LNCAP (cell line): ENCODE results near the gene TPR.

Experiments
- TF ChIP-seq, protein P1 (sequence below): fragments of 450-650 bp; IDR thresholded peaks from 2 replicates; pipeline ENCODE4 v1.5.1; 2017; ENCODE audit warnings: mild to moderate bottlenecking

Gene TPR

GRCh38 chr1:186297439-186298045 is 77.5 kb downstream of the TPR start:
- TF ChIP-seq, protein P1, sequence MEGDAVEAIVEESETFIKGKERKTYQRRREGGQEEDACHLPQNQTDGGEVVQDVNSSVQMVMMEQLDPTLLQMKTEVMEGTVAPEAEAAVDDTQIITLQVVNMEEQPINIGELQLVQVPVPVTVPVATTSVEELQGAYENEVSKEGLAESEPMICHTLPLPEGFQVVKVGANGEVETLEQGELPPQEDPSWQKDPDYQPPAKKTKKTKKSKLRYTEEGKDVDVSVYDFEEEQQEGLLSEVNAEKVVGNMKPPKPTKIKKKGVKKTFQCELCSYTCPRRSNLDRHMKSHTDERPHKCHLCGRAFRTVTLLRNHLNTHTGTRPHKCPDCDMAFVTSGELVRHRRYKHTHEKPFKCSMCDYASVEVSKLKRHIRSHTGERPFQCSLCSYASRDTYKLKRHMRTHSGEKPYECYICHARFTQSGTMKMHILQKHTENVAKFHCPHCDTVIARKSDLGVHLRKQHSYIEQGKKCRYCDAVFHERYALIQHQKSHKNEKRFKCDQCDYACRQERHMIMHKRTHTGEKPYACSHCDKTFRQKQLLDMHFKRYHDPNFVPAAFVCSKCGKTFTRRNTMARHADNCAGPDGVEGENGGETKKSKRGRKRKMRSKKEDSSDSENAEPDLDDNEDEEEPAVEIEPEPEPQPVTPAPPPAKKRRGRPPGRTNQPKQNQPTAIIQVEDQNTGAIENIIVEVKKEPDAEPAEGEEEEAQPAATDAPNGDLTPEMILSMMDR, result no peak

- TF ChIP-seq, protein P1, result no peak
Measured at GRCh38 chr1:186295980-186296379, 79.1 kb downstream of the TPR start, which contains the start of gene PRG4. Gene PRG4 (plus strand): TSS chr1:186296279.

GRCh38 chr1:186292875-186293274 is 82.2 kb downstream of the TPR start:
- TF ChIP-seq, protein P1, result no peak

- TF ChIP-seq, protein P1, result no peak
Measured at GRCh38 chr1:186291271-186291670, 83.8 kb downstream of the TPR start.

DNA sequence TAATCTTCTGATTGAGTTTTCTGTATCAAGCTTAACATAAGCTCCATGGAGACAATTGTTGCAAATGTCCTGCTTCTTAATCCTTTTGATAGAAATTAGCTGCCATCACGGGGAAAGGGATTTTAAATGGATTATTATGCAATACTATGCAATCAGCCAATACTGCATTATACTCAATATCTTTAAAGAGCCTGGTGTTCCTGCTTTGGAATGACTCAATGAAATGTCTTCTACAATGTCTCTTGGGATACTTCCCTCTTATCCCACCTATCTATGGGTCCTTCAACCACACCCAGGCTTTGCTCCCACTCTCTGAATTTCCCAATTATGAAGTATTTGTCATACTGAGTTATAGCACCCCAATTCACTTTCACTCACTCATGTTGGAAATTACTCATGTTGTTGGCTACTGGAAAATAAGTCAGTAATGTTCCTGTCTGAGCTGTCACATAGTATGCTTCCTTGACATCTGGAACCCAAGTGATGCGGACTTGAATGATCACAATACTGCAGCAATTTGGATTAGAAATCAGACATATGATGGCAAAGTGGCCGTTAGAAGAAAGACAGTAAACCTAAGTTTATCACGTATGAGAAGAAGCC is 85.0 kb downstream of the TPR start:
- TF ChIP-seq, protein P1, result no peak

- TF ChIP-seq, protein P1, result no peak
Measured at GRCh38 chr1:186286615-186287315, 88.3 kb downstream of the TPR start.

DNA sequence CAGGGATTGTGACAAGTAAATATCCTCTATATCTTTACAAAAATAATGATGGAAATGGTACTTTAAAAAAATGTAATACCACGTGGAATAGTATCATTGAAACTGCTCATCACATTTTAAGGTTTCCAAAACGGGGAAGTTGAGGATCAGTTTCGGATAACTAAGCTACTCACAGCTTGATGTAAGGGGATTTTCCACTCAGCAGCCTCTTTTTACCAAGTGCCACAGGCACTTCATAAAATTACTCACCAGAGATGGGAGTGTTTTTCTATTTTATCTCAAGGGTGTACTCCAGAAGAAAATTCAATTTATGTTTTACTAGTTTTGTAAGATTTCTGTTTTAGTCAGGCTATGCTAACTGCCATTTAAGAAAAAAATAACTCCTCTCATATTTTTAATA is 91.7 kb downstream of the TPR start:
- TF ChIP-seq, protein P1, result no peak
